Measurements from ENCODE around the gene ALG12.

The ALG12 gene

GRCh38 chr22:49850959-49851802, 67.1 kb downstream of the ALG12 start:
- Mint-ChIP-seq H3K27ac (no peak overlapping the region), H3K4me3 (peak overlapping the region; percentile 78), H3K36me3 (ENCODE audit: low read depth) (no peaks in the 10 kb centered on the region), H3K4me1 (peaks cover 24% of the 10 kb centered on the region), H3K27me3 (ENCODE audit: low read depth, poor library complexity) (peaks cover 68% of the 10 kb centered on the region), H3K9me3 (no peaks in the 10 kb centered on the region)
- DNase-seq, result no peak
- TF ChIP-seq CTCF (IDR thresholded peaks at IDR 0.05), result no peak
